Measurements from ENCODE around the gene CEP112. TPM values are rescaled to one million over a fixed set of nuclear protein-coding genes. Genes with fewer than 3 reads are reported as not detected.

CEP112 gene
- total RNA-seq, 4 donors from 2014 or later: 18.9 to 51.8 (median 29.6) TPM

DNA sequence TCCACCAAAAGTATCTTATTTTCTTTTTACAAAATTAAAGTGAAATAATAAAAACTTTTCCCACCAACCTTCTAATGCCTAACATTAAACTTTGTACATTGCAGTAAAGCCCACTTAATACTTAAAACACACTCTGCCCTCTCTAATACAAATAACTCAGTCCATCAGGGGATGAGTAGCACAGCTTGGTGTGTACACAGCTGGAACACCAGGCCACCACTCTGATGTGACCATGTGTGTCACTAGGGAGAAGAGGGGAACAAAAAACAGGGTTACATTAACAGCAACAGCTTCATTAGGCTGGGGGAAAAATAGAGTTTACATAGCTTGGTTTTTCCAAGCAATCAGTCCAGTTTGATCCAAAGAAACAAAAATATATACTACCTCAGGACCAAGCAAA is 295.0 kb downstream of the CEP112 start:
- TF ChIP-seq CTCF (IDR thresholded peaks at IDR 0.05; ENCODE audit: low read depth): no peak

GRCh38 chr17:65895969-65896368 is 296.0 kb downstream of the CEP112 start:
- no peak for TF ChIP-seq CTCF (IDR thresholded peaks at IDR 0.05; ENCODE audit: low read depth)

- TF ChIP-seq CTCF (IDR thresholded peaks at IDR 0.05; ENCODE audit: low read depth): no peak
These were observed 298.1 kb downstream of the CEP112 start for GRCh38 chr17:65893692-65894279.

DNA sequence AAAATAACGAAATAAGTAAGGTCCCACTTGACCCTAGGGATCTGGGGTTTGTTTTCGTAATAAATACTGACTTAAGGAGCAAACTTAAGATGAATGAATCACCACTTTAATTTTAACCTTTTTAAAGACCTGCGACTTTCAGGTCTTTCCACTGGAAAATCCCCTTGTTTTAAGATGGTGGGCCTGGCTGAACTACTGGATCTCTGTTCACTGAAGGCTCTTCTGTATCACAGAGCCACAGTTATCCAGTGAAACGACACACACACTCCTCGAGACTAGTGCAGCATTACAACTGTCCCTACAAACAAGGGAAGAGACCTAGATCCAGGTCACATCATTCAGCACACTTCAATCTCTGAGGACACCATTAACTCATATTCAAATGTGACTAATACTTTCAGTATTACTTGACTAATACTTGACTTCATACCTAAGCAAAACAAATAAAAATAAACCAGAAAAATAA is 299.0 kb downstream of the CEP112 start:
- no peak for TF ChIP-seq CTCF (IDR thresholded peaks at IDR 0.05; ENCODE audit: low read depth)

DNA sequence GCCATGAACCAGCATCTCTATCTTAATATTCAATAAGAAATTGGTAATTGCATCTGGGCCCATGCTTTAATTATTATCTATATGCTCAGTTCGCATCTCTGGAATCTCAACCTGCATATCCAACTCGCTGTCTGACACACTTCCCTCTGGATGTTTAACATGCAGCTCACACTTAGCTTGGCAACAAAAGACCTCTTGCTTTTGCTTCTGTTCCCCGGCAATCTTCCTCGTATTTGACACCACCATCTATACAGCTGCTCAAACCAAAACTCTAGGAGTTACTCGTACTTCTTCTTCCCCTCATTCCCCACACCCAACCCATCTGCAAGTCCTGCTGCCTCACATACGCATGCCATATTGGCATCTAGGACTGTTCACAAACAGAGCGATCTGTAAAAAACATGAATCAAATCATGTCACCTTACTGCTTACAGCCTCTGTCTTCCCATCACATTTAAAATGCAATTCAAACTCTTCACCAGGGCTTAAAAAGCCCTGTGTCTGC is 300.6 kb downstream of the CEP112 start:
- TF ChIP-seq CTCF (IDR thresholded peaks at IDR 0.05; ENCODE audit: low read depth): no peak

- no peak for TF ChIP-seq CTCF (IDR thresholded peaks at IDR 0.05; ENCODE audit: low read depth)
These were observed 303.3 kb downstream of the CEP112 start for GRCh38 chr17:65888649-65889048.

- TF ChIP-seq CTCF (IDR thresholded peaks at IDR 0.05; ENCODE audit: low read depth): no peak
These were observed 305.4 kb downstream of the CEP112 start for GRCh38 chr17:65886315-65887245.
